Uterus (tissue), 2 donors: ENCODE data around the gene RFXAP.

Experiments
- POLR2A ChIP-seq, 2 donors: fragments of 450-650 bp; IDR thresholded peaks; one replicate each; pipeline ENCODE4 v1.6.1; 2016; ENCODE audit warnings: antibody characterized with exemption in 2 of 2, mild to moderate bottlenecking in 1 of 2, moderate library complexity in 1 of 2
- TF ChIP-seq, protein P1 (sequence below), 4 experiments: fragments of 200-600 bp in 2 of 4; fragments of 450-650 bp in 2 of 4; sonication (generic) in 2 of 4; IDR thresholded peaks; one replicate each; pipeline ENCODE4 v1.5.1; 2016 to 2019; ENCODE audit warnings: antibody characterized with exemption in 4 of 4, mild to moderate bottlenecking in 2 of 4, moderate library complexity in 1 of 4

DNA sequence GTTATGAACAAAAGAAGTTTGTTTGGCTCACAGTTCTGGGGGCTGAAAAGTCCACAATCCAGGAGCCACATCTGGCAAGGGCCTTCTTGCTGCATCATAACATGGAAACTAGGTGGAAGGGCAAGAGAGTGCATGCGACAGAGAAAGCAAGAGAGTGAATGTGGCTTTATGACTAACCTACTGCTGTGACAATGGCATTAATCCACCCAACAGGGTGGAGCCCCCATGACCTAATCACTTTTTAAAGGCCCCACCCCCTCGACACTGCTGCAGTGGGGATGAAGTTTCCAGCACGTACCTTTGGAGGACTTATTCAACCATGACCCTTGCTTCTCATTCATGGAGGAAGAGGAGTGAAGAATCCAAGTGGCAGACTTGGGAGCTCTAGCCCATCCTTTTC lies 30.0 kb upstream of the RFXAP start:
- TF ChIP-seq, protein P1, sequence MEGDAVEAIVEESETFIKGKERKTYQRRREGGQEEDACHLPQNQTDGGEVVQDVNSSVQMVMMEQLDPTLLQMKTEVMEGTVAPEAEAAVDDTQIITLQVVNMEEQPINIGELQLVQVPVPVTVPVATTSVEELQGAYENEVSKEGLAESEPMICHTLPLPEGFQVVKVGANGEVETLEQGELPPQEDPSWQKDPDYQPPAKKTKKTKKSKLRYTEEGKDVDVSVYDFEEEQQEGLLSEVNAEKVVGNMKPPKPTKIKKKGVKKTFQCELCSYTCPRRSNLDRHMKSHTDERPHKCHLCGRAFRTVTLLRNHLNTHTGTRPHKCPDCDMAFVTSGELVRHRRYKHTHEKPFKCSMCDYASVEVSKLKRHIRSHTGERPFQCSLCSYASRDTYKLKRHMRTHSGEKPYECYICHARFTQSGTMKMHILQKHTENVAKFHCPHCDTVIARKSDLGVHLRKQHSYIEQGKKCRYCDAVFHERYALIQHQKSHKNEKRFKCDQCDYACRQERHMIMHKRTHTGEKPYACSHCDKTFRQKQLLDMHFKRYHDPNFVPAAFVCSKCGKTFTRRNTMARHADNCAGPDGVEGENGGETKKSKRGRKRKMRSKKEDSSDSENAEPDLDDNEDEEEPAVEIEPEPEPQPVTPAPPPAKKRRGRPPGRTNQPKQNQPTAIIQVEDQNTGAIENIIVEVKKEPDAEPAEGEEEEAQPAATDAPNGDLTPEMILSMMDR (IDR thresholded peaks at IDR 0.05) = no peak
- TF ChIP-seq POLR2A (IDR thresholded peaks at IDR 0.05) = no peak
